ENCODE measurements around the gene TRABD2A.

GRCh38 chr2:84882775-84883550 is 2.1 kb upstream of the TRABD2A start:
- TF ChIP-seq, protein P1, sequence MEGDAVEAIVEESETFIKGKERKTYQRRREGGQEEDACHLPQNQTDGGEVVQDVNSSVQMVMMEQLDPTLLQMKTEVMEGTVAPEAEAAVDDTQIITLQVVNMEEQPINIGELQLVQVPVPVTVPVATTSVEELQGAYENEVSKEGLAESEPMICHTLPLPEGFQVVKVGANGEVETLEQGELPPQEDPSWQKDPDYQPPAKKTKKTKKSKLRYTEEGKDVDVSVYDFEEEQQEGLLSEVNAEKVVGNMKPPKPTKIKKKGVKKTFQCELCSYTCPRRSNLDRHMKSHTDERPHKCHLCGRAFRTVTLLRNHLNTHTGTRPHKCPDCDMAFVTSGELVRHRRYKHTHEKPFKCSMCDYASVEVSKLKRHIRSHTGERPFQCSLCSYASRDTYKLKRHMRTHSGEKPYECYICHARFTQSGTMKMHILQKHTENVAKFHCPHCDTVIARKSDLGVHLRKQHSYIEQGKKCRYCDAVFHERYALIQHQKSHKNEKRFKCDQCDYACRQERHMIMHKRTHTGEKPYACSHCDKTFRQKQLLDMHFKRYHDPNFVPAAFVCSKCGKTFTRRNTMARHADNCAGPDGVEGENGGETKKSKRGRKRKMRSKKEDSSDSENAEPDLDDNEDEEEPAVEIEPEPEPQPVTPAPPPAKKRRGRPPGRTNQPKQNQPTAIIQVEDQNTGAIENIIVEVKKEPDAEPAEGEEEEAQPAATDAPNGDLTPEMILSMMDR (optimal IDR thresholded peaks at IDR 0.05 in 1 of 3, IDR thresholded peaks at IDR 0.05 in 1 of 3, conservative IDR thresholded peaks at IDR 0.05 in 1 of 3; ENCODE audit: extremely low read depth in 1 of 3, insufficient read depth in 2 of 3, low read length in 3 of 3), result no peak
- TF ChIP-seq EZH2 (IDR thresholded peaks at IDR 0.05; ENCODE audit: low read length), result no peak

All from keratinocyte (primary cell).